ENCODE data around the gene MMP15.

DNA sequence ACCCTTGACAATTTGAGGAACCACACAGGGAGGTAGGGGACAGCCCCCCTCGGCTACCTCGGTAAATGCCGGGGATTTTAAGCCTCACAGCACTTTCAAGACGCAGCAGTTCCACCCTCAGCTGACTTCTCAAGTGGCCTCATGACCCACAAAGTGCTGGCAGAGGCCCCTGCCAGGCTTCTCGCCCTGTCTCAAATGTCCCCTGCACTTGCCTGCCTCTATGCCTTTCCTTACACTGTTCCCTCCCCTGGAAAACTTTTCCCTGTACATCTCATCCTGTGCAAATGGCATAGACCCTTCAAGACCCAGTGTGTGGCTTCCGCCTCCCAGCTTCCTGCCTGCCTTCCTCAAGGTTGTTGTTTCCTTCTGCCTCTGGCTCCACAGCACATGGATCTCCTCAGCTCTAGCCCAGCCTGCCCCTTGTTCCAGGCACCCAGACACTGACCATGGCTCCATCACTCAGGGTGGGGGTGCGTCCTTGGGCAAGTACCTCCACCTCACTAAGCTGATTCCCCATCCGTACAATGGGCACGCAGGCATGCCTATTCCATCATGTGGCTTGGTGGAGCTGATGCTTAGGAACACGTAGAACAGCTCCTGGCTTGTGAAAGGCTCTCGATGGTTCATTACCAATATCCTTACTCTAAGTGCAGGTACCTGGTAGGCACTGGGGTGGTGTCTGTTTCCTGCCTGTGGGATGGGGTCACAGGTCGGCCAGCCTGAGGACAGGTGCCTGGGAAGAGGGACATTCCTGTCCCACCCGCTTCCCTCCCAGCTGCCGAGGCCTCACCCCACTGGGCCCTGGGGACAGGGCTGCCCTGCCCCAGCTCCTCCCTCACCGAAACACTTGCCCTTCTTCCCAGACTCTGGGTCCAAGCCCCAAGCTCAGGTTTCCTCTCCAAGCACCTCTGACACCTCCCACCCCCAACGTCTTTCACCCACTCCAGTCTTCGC, 24.0 kb downstream of the MMP15 start:
- TF ChIP-seq POLR2A (IDR thresholded peaks at IDR 0.05) (no peak), EP300 (IDR thresholded peaks at IDR 0.05) (no peak)
- TF ChIP-seq, protein P1, sequence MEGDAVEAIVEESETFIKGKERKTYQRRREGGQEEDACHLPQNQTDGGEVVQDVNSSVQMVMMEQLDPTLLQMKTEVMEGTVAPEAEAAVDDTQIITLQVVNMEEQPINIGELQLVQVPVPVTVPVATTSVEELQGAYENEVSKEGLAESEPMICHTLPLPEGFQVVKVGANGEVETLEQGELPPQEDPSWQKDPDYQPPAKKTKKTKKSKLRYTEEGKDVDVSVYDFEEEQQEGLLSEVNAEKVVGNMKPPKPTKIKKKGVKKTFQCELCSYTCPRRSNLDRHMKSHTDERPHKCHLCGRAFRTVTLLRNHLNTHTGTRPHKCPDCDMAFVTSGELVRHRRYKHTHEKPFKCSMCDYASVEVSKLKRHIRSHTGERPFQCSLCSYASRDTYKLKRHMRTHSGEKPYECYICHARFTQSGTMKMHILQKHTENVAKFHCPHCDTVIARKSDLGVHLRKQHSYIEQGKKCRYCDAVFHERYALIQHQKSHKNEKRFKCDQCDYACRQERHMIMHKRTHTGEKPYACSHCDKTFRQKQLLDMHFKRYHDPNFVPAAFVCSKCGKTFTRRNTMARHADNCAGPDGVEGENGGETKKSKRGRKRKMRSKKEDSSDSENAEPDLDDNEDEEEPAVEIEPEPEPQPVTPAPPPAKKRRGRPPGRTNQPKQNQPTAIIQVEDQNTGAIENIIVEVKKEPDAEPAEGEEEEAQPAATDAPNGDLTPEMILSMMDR (IDR thresholded peaks at IDR 0.05) = no peak
